Measurements from ENCODE around the gene COX19. TPM values are rescaled to one million over a fixed set of nuclear protein-coding genes. Genes with fewer than 3 reads are reported as not detected.
A peak's percentile ranks its signal among the peaks of the same experiment; 100 is the strongest.

Gene COX19
- total and polyA plus RNA-seq, 2 of the 13 experiments (the other 11 are each of a cell fraction or from before 2014, with no cell fraction given) = 11.5 to 21.7 TPM

DNA sequence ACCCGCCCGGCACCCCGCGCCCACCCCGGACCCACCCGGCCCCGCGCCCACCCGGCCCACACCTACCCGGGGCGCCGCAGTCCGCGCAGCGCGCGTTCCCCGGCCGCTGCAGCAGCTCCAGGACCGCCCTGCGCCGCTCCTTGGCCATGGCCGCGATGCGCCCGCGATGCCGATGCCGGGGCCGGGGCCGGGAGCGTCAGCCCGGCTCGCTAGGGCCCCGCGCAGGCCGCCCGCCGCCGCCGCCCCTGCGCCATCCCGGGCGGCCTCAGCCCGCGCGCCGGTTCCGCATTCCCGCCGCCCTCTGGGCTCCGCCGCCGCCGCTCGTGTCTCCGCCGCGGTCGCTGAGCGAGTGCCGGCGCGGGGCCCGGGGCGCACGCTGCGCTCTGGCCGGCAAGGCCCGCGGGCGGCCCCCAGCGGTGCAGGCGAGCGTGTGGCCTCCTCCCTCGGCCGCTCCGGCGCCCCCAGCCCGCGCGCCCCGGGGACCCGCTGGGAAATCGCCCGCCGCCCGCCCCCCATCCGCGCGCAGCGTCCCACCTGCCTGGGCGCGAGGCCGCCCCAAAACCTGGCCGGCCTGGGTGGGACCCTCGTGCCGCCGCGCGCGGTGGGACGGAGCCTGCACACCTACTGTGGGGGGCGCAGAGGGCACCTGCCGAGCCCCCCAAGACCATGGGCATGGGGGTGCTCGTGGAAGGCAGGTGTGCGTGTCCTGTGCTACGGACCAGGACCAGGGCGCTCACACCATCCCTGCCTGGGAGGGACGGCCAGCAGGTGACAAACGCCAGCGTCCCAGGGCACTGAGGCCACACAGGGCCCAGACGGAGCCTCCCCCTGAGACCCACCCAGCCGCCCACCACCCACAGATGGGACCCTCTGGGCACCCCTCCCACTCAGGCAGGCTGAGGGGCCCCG lies 20.8 kb downstream of the COX19 start, which contains the start of gene ADAP1:
TSS of gene ADAP1 (minus strand) at position 351 of the 909 bp plus-strand sequence. CDS start at position 148, 203 bp downstream.
- Histone ChIP-seq H3K4me2 (ENCODE audit: low read depth, low read length) (peak within 1 kb of the TSS; percentile 83), H4K20me1 (ENCODE audit: insufficient read depth, low read length) (no peaks in the 10 kb centered on the region), H3K4me1 (ENCODE audit: insufficient read depth, low read length) (peaks cover 60% of the 10 kb centered on the region), H2AFZ (ENCODE audit: low read length) (no peak within 1 kb of the TSS), H3K4me3 (replicated peaks in 1 of 3; ENCODE audit: insufficient read depth in 1 of 3, low read depth in 2 of 3, low read length in 3 of 3) (peak within 1 kb of the TSS; percentile 59 to 81 (median 76)), H3K36me3 (replicated peaks in 1 of 2; ENCODE audit: control insufficient read depth in 1 of 2, insufficient read depth in 2 of 2, low read length in 2 of 2) (no peaks in the 10 kb centered on the region), H3K9ac (ENCODE audit: insufficient read depth, low read depth, low read length) (peak within 1 kb of the TSS; percentile 65), H3K27me3 (ENCODE audit: control insufficient read depth in 1 of 2, insufficient read depth in 2 of 2, low read length in 2 of 2) (no peaks in the 10 kb centered on the region), H3K9me3 (ENCODE audit: low read length) (no peaks in the 10 kb centered on the region), H3K79me2 (ENCODE audit: insufficient read depth, low read length) (no peaks in the 10 kb centered on the region), H3K27ac (ENCODE audit: extremely low read length, insufficient read depth, low read length) (no peak within 1 kb of the TSS)
- ChIA-PET POLR2A (interaction anchor here (1.1 to 2.9 kb wide), 5 partner anchors 18 to 38 kb away, joined by 3 to 12 read pairs (median 7); no protein-coding TSS in a partner anchor), CTCF (ENCODE audit: low intra/inter-chr PET ratio, low total read pairs) (no interaction called here)
- BruUV-seq (replicated peaks) = no TSS peak
- DNase-seq (ENCODE audit: low spot score) (no peak), FAIRE-seq (no peak), ATAC-seq (peak; percentile 7; the same call in 2 of the 3 replicates)
- WGBS (ENCODE audit: low lambda C conversion rate) = 67% methylated on average over 1 of the region's 115 CpGs
- in situ Hi-C loops (cut with HindIII; ENCODE audit: extremely low pct_ligation_motif_present, low pct_unique_long_range_greater_than_20kb) = no loop called here
- intact Hi-C loops (cut with micrococcal nuclease; ENCODE audit: unreplicated experiment) = loop anchor here (5.0 to 10.0 kb wide), 3 partner anchors 50 to 140 kb away; partner anchors contain the start of gene GET4
- TF ChIP-seq ZSCAN20 (CRISPR knock-in tag; IDR thresholded peaks at IDR 0.05; ENCODE audit: borderline replicate concordance) (no peak), ZNF891 (CRISPR knock-in tag; IDR thresholded peaks at IDR 0.05) (no peak), YY1 (IDR thresholded peaks at IDR 0.05; ENCODE audit: insufficient read depth, insufficient replicate concordance, low read depth, low read length) (peak; percentile 55), NFYC (CRISPR knock-in tag; IDR thresholded peaks at IDR 0.05) (no peak), SAP130 (CRISPR knock-in tag; IDR thresholded peaks at IDR 0.05; ENCODE audit: low read depth) (peak; percentile 38; the same call in 1 of the 2 replicates), RAD21 (CRISPR knock-in tag; IDR thresholded peaks at IDR 0.05) (peak; percentile 89), ETV5 (CRISPR knock-in tag; IDR thresholded peaks at IDR 0.05; ENCODE audit: borderline replicate concordance) (no peak), ZNF160 (CRISPR knock-in tag; IDR thresholded peaks at IDR 0.05) (no peak), GABPB1 (CRISPR knock-in tag; IDR thresholded peaks at IDR 0.05) (peak; percentile 32; the same call in 1 of the 2 replicates), RXRB (CRISPR knock-in tag; IDR thresholded peaks at IDR 0.05; ENCODE audit: borderline replicate concordance) (no peak), NRL (CRISPR knock-in tag; IDR thresholded peaks at IDR 0.05; ENCODE audit: borderline replicate concordance) (no peak), ATAD3A (CRISPR knock-in tag; IDR thresholded peaks at IDR 0.05) (no peak), TAF15 (IDR thresholded peaks at IDR 0.05; ENCODE audit: low read depth, low read length, poor library complexity, severe bottlenecking) (no peak), FOXM1 (CRISPR knock-in tag; IDR thresholded peaks at IDR 0.05) (no peak), POLR2AphosphoS5 (IDR thresholded peaks at IDR 0.05; ENCODE audit: low read depth, low read length) (no peak), MED8 (CRISPR knock-in tag; IDR thresholded peaks at IDR 0.05; ENCODE audit: insufficient replicate concordance) (no peak), RFXAP (CRISPR knock-in tag; IDR thresholded peaks at IDR 0.05; ENCODE audit: borderline replicate concordance) (no peak), ZNF260 (CRISPR knock-in tag; IDR thresholded peaks at IDR 0.05; ENCODE audit: borderline replicate concordance, low read depth) (no peak), ZNF451 (CRISPR knock-in tag; IDR thresholded peaks at IDR 0.05) (no peak), CHCHD3 (CRISPR knock-in tag; IDR thresholded peaks at IDR 0.05) (0 out of 2 replicates have a peak, but pooled peaks have one; percentile 62)
- TF ChIP-seq, protein P1, sequence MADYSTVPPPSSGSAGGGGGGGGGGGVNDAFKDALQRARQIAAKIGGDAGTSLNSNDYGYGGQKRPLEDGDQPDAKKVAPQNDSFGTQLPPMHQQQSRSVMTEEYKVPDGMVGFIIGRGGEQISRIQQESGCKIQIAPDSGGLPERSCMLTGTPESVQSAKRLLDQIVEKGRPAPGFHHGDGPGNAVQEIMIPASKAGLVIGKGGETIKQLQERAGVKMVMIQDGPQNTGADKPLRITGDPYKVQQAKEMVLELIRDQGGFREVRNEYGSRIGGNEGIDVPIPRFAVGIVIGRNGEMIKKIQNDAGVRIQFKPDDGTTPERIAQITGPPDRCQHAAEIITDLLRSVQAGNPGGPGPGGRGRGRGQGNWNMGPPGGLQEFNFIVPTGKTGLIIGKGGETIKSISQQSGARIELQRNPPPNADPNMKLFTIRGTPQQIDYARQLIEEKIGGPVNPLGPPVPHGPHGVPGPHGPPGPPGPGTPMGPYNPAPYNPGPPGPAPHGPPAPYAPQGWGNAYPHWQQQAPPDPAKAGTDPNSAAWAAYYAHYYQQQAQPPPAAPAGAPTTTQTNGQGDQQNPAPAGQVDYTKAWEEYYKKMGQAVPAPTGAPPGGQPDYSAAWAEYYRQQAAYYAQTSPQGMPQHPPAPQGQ (CRISPR knock-in tag; IDR thresholded peaks at IDR 0.05; ENCODE audit: borderline replicate concordance) = no peak
- TF ChIP-seq, protein P2, sequence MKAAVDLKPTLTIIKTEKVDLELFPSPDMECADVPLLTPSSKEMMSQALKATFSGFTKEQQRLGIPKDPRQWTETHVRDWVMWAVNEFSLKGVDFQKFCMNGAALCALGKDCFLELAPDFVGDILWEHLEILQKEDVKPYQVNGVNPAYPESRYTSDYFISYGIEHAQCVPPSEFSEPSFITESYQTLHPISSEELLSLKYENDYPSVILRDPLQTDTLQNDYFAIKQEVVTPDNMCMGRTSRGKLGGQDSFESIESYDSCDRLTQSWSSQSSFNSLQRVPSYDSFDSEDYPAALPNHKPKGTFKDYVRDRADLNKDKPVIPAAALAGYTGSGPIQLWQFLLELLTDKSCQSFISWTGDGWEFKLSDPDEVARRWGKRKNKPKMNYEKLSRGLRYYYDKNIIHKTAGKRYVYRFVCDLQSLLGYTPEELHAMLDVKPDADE (CRISPR knock-in tag; IDR thresholded peaks at IDR 0.05) = no peak
